Endothelial cell of umbilical vein (primary cell): ENCODE data around the gene ANKRD34B. TPM values are rescaled to one million over a fixed set of nuclear protein-coding genes. Genes with fewer than 3 reads are reported as not detected.

ENCODE experiments used
- BruUV-seq: library from RNA; stranded (reverse); fragments of 400-500 nt; replicated peaks from 2 replicates; lab custom pipeline; 2021; lab: Mats Ljungman, UMichigan
- CTCF ChIA-PET: fragments of 300-600, 350-600 bp; sonication (Branson Sonifier 250); formaldehyde crosslinking; loops from one replicate; lab custom pipeline; 2021; ENCODE audit warnings: antibody characterized with exemption, inconsistent platforms; lab: Charles Lee
- POLR2A ChIA-PET: fragments of 300-600, 350-600 bp; sonication (Branson Sonifier 250); formaldehyde crosslinking; loops from one replicate; lab custom pipeline; 2021; ENCODE audit warnings: antibody characterized with exemption, inconsistent platforms; lab: Charles Lee
- DNase-seq: peaks from one replicate; pipeline ENCODE4 v3.0.0-alpha.2; 2011; ENCODE audit warnings: low read depth, low spot score
- FAIRE-seq: peaks from 2 replicates; lab custom pipeline; 2011; peaks lifted over from hg19 to GRCh38; lab: Jason Lieb, UNC
- H2AFZ ChIP-seq: 2 replicates; pipeline ENCODE4 v1.6.0; 2012; ENCODE audit warnings: low read depth, low read length, control low read depth, inconsistent platforms
- H3K27ac ChIP-seq: 2 replicates; pipeline ENCODE4 v1.5.1; 2011; ENCODE audit warnings: low read depth, mild to moderate bottlenecking, control low read depth, low read length, moderate library complexity; ENCODE audit not compliant: insufficient read depth
- H3K27me3 ChIP-seq, 2 experiments: 2 replicates each; pipeline versions ENCODE4 v1.6.0 to v1.6.1; 2011; ENCODE audit warnings: low read length in 2 of 2, mixed read lengths in 1 of 2; ENCODE audit not compliant: control insufficient read depth in 2 of 2, insufficient read depth in 2 of 2
- H3K36me3 ChIP-seq, 2 experiments: 2 replicates in 1 of 2; 3 replicates in 1 of 2; pipeline ENCODE4 v1.5.1; 2011; ENCODE audit warnings: low read length in 2 of 2, mild to moderate bottlenecking in 1 of 2, moderate library complexity in 1 of 2; ENCODE audit not compliant: control insufficient read depth in 2 of 2, insufficient read depth in 2 of 2; ENCODE audit errors: extremely low read depth in 1 of 2
- H3K4me1 ChIP-seq: 3 replicates; pipeline ENCODE4 v1.5.1; 2011; ENCODE audit warnings: mild to moderate bottlenecking, low read length; ENCODE audit not compliant: control insufficient read depth, insufficient read depth; ENCODE audit errors: extremely low read depth
- H3K4me2 ChIP-seq: 2 replicates; pipeline ENCODE4 v1.6.1; 2011; ENCODE audit warnings: low read length, control low read depth, mixed read lengths; ENCODE audit not compliant: insufficient read depth
- H3K4me3 ChIP-seq, 3 experiments: fragments of 200-600 bp in 1 of 3; sonication (generic), shearing (Covaris generic) in 1 of 3; replicated peaks in 1 of 3; 2 replicates each; pipeline ENCODE4 v1.5.1; 2011 to 2016; ENCODE audit warnings: control low read depth in 3 of 3, low read length in 3 of 3, mild to moderate bottlenecking in 2 of 3, inconsistent platforms in 1 of 3, low read depth in 1 of 3, moderate library complexity in 1 of 3; ENCODE audit not compliant: insufficient read depth in 1 of 3
- H3K79me2 ChIP-seq: 2 replicates; pipeline ENCODE4 v1.6.0; 2012; ENCODE audit warnings: low read length, inconsistent platforms; ENCODE audit not compliant: control insufficient read depth, insufficient read depth
- H3K9ac ChIP-seq: replicated peaks from 2 replicates; pipeline ENCODE3; 2011; ENCODE audit warnings: low read length, control low read depth; ENCODE audit not compliant: insufficient read depth; ENCODE audit errors: extremely low read depth
- H3K9me1 ChIP-seq: replicated peaks from 3 replicates; pipeline ENCODE4 v1.6.0; 2011; ENCODE audit warnings: mild to moderate bottlenecking, low read length; ENCODE audit not compliant: control insufficient read depth, insufficient read depth; ENCODE audit errors: extremely low read depth
- H3K9me3 ChIP-seq: replicated peaks from 2 replicates; pipeline ENCODE4 v1.5.1; 2012; ENCODE audit warnings: low read length, inconsistent platforms; ENCODE audit not compliant: control insufficient read depth, insufficient read depth
- H4K20me1 ChIP-seq: replicated peaks from 2 replicates; pipeline ENCODE3; 2011; ENCODE audit warnings: mild to moderate bottlenecking, low read length; ENCODE audit not compliant: control insufficient read depth, insufficient read depth; ENCODE audit errors: extremely low read depth
- EZH2 ChIP-seq: IDR thresholded peaks from 2 replicates; pipeline ENCODE4 v1.6.1; 2012; ENCODE audit warnings: borderline replicate concordance, low read depth, mild to moderate bottlenecking, moderate library complexity, low read length, inconsistent platforms; ENCODE audit not compliant: severe bottlenecking
- FOS ChIP-seq: IDR thresholded peaks from 2 replicates; pipeline ENCODE4 v1.6.1; 2011; ENCODE audit warnings: mild to moderate bottlenecking, low read length, moderate library complexity, borderline replicate concordance; ENCODE audit not compliant: insufficient read depth
- GATA2 ChIP-seq: IDR thresholded peaks from 2 replicates; pipeline ENCODE4 v1.7.0; 2011; ENCODE audit warnings: low read depth, mild to moderate bottlenecking, moderate library complexity, mixed read lengths, low read length; ENCODE audit not compliant: insufficient read length, insufficient read depth
- JUN ChIP-seq: IDR thresholded peaks from 2 replicates; pipeline ENCODE4 v1.6.1; 2011; ENCODE audit warnings: borderline replicate concordance, low read depth; ENCODE audit not compliant: insufficient read length, insufficient read depth
- MYC ChIP-seq: IDR thresholded peaks from one replicate; pipeline ENCODE4 v1.6.1; 2011; ENCODE audit warnings: mild to moderate bottlenecking, low read depth, low read length
- POLR2A ChIP-seq: IDR thresholded peaks from 2 replicates; pipeline ENCODE4 v1.6.1; 2012; ENCODE audit warnings: low read depth, mild to moderate bottlenecking, control low read depth, low read length
- POLR2AphosphoS5 ChIP-seq: IDR thresholded peaks from 2 replicates; pipeline ENCODE4 v1.6.1; 2012; ENCODE audit warnings: low read depth, mild to moderate bottlenecking, control low read depth, low read length, moderate library complexity; ENCODE audit not compliant: insufficient read depth
- dilution Hi-C: fragments of 300-500 bp; cut with MboI; formaldehyde crosslinking; loops from one replicate; pipeline ENCODE4 v1.15.0; 2019; ENCODE audit warnings: low sequenced_read_pairs; ENCODE audit not compliant: extremely low pct_ligation_motif_present
- intact Hi-C: fragments of 100-400 bp; cut with micrococcal nuclease; formaldehyde crosslinking; loops from one replicate; pipeline ENCODE4 v1.10.0; 2022
- polyA plus RNA-seq, 4 experiments: library from polyadenylated mRNA; depleted of rRNA in 3 of 4; stranded (reverse) in 3 of 4; unstranded in 1 of 4; fragments of >200 nt; gene quantifications; 2 replicates each; pipeline versions ENCODE4 v1.2.1 to v1.2.3, GENCODE V29; 2011 to 2012; ENCODE audit warnings: missing spikeins in 1 of 4
- total RNA-seq: library from RNA; stranded (reverse); gene quantifications from 2 replicates; pipeline ENCODE4 v1.2.3, GENCODE V29; 2021
- TF ChIP-seq, protein P1 (sequence below), 2 donors: IDR thresholded peaks; 1 replicate in 1 of 2; 2 replicates in 1 of 2; pipeline ENCODE4 v1.5.1; 2011; ENCODE audit warnings: low read length in 2 of 2, mild to moderate bottlenecking in 2 of 2, moderate library complexity in 2 of 2, control low read depth in 1 of 2, inconsistent platforms in 1 of 2, low read depth in 1 of 2; ENCODE audit not compliant: insufficient read depth in 1 of 2; ENCODE audit errors: extremely low read depth in 1 of 2
- TF ChIP-seq, protein P2 (sequence below): IDR thresholded peaks from 2 replicates; pipeline ENCODE4 v1.6.1; 2011; ENCODE audit not compliant: insufficient read depth, insufficient read length

Gene ANKRD34B
- total and polyA plus RNA-seq, 2 donors (not counting 3 experiments of a cell fraction or from before 2014, with no cell fraction given) = not detected

DNA sequence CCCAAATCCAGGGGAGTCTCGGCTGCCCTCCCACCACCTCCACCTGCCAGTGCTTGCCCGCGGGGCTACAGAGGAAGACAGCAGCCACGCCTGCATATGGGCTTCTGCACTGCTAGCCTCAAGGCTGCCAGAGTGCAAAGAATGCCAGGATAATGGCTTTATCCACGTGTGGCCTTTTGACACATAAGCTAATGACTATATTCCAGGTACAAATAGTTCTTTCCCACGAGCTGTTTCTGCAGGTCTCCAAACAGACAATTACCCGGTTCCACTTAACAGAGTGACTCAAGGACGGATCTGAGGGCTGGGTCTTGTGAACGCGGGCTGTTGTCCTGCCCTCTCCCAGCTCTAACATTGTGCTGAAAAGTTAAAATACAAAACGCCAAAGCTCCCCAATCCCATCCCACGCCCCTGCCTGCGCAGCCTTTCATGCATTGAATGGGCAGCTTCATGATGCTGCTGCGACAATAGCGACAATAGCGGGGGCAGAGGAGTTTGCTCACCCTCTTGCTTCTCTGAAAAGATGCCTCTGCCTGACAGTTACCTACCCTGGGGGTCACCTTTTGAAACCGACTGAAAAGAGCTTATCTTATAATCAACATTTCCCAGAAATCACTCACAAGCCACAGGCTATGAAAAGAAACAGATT lies 45.3 kb upstream of the ANKRD34B start:
- Histone ChIP-seq H3K4me2 (no peak overlapping the region), H2AFZ (no peak overlapping the region), H3K9me1 (no peaks in the 10 kb centered on the region), H3K27ac (no peak overlapping the region), H3K27me3 (no peaks in the 10 kb centered on the region), H3K4me3 (no peak overlapping the region), H3K79me2 (no peaks in the 10 kb centered on the region), H3K36me3 (no peaks in the 10 kb centered on the region), H3K4me1 (no peaks in the 10 kb centered on the region), H4K20me1 (no peaks in the 10 kb centered on the region), H3K9me3 (no peaks in the 10 kb centered on the region), H3K9ac (no peak overlapping the region)
- CTCF ChIA-PET = no interaction called here
- BruUV-seq = no TSS peak
- POLR2A ChIA-PET = no interaction called here
- intact Hi-C loops (no loop called here), dilution Hi-C loops (no loop called here)
- FAIRE-seq (no peak), DNase-seq (no peak)
- TF ChIP-seq POLR2A (no peak), FOS (no peak), EZH2 (no peak), JUN (no peak), MYC (no peak), POLR2AphosphoS5 (no peak), GATA2 (no peak)
- TF ChIP-seq, protein P1, sequence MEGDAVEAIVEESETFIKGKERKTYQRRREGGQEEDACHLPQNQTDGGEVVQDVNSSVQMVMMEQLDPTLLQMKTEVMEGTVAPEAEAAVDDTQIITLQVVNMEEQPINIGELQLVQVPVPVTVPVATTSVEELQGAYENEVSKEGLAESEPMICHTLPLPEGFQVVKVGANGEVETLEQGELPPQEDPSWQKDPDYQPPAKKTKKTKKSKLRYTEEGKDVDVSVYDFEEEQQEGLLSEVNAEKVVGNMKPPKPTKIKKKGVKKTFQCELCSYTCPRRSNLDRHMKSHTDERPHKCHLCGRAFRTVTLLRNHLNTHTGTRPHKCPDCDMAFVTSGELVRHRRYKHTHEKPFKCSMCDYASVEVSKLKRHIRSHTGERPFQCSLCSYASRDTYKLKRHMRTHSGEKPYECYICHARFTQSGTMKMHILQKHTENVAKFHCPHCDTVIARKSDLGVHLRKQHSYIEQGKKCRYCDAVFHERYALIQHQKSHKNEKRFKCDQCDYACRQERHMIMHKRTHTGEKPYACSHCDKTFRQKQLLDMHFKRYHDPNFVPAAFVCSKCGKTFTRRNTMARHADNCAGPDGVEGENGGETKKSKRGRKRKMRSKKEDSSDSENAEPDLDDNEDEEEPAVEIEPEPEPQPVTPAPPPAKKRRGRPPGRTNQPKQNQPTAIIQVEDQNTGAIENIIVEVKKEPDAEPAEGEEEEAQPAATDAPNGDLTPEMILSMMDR (IDR thresholded peaks at IDR 0.05; ENCODE audit: extremely low read depth in 1 of 2, insufficient read depth in 1 of 2, low read depth in 1 of 2, low read length in 2 of 2) = no peak
- TF ChIP-seq, protein P2, sequence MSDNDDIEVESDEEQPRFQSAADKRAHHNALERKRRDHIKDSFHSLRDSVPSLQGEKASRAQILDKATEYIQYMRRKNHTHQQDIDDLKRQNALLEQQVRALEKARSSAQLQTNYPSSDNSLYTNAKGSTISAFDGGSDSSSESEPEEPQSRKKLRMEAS = no peak
